ENCODE results near the gene USP7.

- TF ChIP-seq CTCF (IDR thresholded peaks at IDR 0.05): no peak
- TF ChIP-seq POLR2AphosphoS5 (IDR thresholded peaks at IDR 0.05): no peak
These were observed 29.1 kb downstream of the USP7 start for GRCh38 chr16:8934601-8935000.

Data from esophagus muscularis mucosa (tissue), 3 donors.